ENCODE results near the gene RBM10. TPM values are rescaled to one million over a fixed set of nuclear protein-coding genes. Genes with fewer than 3 reads are reported as not detected.

Gene RBM10
- total and polyA plus RNA-seq, 2 donors (not counting 3 experiments of a cell fraction or from before 2014, with no cell fraction given), result 37.3 to 51.5 TPM

DNA sequence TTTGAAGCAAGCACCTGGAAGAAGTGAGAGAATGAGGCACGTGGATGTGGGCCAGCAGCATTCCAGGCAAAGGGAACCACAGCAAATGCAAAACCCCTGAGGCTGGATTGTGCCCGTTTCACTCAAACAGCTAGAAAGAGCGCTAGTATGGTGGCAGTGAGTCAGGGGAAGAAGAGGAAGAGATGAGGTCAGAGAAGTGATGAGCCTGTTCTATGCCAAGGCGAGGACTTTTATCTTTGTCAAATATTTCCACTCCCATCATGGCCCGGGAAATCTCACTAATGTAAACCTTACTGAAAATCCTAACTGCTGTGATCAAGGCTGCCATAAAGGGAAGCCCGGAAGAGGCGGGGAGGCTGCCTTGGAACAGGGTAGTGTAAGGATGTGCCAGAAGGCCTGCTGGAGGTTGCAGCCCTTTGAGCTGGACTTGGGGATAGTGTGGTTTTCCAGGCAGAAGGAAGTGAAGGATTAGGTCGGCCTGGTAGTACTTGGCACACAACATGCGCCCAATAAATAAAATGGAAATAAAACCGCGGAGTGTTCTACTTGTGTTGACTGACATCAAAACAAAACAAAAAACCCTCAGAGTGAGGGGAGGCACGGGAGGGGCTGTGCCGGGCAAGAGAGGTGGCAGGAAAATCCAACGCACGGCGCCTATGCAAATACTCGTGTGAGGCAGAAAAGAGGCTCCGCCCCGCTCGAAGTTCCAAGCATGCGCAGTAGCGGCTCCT is 72.3 kb downstream of the RBM10 start:
- no peak overlapping the region for H3K4me3 ChIP-seq (replicated peaks in 1 of 3; ENCODE audit: insufficient read depth in 1 of 3, low read depth in 1 of 3, low read length in 3 of 3)
- peak overlapping the region; percentile 63 for H3K9ac ChIP-seq (replicated peaks; ENCODE audit: extremely low read depth, insufficient read depth, low read length)
- dilution Hi-C loops (cut with MboI; ENCODE audit: extremely low pct_ligation_motif_present, low sequenced_read_pairs) (no loop called here), intact Hi-C loops (cut with micrococcal nuclease) (loop anchor here (1.0 to 5.0 kb wide), 4 partner anchors 24 to 305 kb away; partner anchors contain the start of genes UBA1 and ZNF41)
- ChIA-PET CTCF (interaction anchor here (0.6 to 2.0 kb wide), 5 partner anchors 72 to 342 kb away, joined by 3 to 13 read pairs (median 4); partner anchors contain the start of genes NDUFB11 and RBM10), POLR2A (interaction anchor here (0.8 to 1.9 kb wide), 3 partner anchors 16 to 306 kb away, joined by 3 to 10 read pairs (median 5); partner anchors contain the start of gene USP11)
- H3K9me3 ChIP-seq (replicated peaks; ENCODE audit: control insufficient read depth, insufficient read depth, low read length), result no peaks in the 10 kb centered on the region
- peaks cover 13% of the 10 kb centered on the region for H3K4me1 ChIP-seq (ENCODE audit: control insufficient read depth, extremely low read depth, insufficient read depth, low read length)
- no peaks in the 10 kb centered on the region for H3K27me3 ChIP-seq (ENCODE audit: control insufficient read depth in 2 of 2, insufficient read depth in 2 of 2, low read length in 2 of 2)
- peak overlapping the region; percentile 71 for H3K4me2 ChIP-seq (ENCODE audit: insufficient read depth, low read length)
- H3K36me3 ChIP-seq (ENCODE audit: control insufficient read depth in 2 of 2, extremely low read depth in 1 of 2, insufficient read depth in 2 of 2, low read length in 2 of 2), result peaks cover 10 to 29% of the 10 kb centered on the region in 2 experiments
- TF ChIP-seq, protein P1, sequence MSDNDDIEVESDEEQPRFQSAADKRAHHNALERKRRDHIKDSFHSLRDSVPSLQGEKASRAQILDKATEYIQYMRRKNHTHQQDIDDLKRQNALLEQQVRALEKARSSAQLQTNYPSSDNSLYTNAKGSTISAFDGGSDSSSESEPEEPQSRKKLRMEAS (IDR thresholded peaks at IDR 0.05; ENCODE audit: insufficient read depth, insufficient read length), result no peak
- TF ChIP-seq POLR2AphosphoS5 (IDR thresholded peaks at IDR 0.05; ENCODE audit: insufficient read depth, low read depth, low read length), result no peak
- no peak overlapping the region for H2AFZ ChIP-seq (ENCODE audit: low read depth, low read length)
- BruUV-seq (replicated peaks), result TSS peak; percentile 60
- DNase-seq (ENCODE audit: low read depth, low spot score) (no peak), FAIRE-seq (no peak)
- no peaks in the 10 kb centered on the region for H3K9me1 ChIP-seq (replicated peaks; ENCODE audit: control insufficient read depth, extremely low read depth, insufficient read depth, low read length)
- peaks cover 37% of the 10 kb centered on the region for H3K79me2 ChIP-seq (ENCODE audit: control insufficient read depth, insufficient read depth, low read length)
- no peaks in the 10 kb centered on the region for H4K20me1 ChIP-seq (replicated peaks; ENCODE audit: control insufficient read depth, extremely low read depth, insufficient read depth, low read length)
- peak overlapping the region; percentile 91 for H3K27ac ChIP-seq (ENCODE audit: insufficient read depth, low read depth, low read length)

DNA sequence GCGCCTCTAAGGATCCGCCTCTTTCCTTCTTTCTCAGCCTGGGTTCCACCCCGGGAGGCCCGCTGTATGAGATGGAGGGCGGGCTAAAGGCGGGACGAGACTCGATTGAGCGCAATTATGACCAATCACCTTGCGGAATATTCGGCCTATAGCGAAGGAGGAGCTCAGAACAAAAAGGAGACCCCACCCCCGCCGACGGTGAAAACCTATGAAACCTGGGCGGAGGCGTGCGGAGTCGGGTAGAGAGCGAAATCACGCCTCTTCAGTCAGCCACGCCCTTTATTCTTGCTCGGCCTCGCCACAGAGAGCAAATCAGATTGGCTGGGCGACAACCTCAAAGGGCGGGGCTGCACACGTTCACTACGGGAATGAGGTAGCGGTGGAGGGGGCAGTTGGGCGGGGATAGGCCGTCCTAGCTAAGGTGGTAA is 72.8 kb downstream of the RBM10 start:
- intact Hi-C loops (cut with micrococcal nuclease), result loop anchor here (1.0 to 5.0 kb wide), 6 partner anchors 15 to 304 kb away; partner anchors contain the start of genes UBA1, USP11 and ZNF41
- peak; percentile 99 for DNase-seq (ENCODE audit: low read depth, low spot score)
- peak overlapping the region; percentile 91 for H3K27ac ChIP-seq (ENCODE audit: insufficient read depth, low read depth, low read length)
- H3K4me3 ChIP-seq (replicated peaks in 1 of 3; ENCODE audit: insufficient read depth in 1 of 3, low read depth in 1 of 3, low read length in 3 of 3), result peak overlapping the region in 2 of 3 experiments; percentile 73 to 80
- H3K4me2 ChIP-seq (ENCODE audit: insufficient read depth, low read length), result peak overlapping the region; percentile 89
- BruUV-seq (replicated peaks), result no TSS peak
- FAIRE-seq, result peak; percentile 100
- H3K27me3 ChIP-seq (ENCODE audit: control insufficient read depth in 2 of 2, insufficient read depth in 2 of 2, low read length in 2 of 2), result no peaks in the 10 kb centered on the region
- H3K9me1 ChIP-seq (replicated peaks; ENCODE audit: control insufficient read depth, extremely low read depth, insufficient read depth, low read length), result no peaks in the 10 kb centered on the region
- POLR2A ChIA-PET, result interaction anchor here (0.8 to 1.9 kb wide), 3 partner anchors 15 to 306 kb away, joined by 3 to 10 read pairs (median 5); partner anchors contain the start of gene USP11
- no peaks in the 10 kb centered on the region for H4K20me1 ChIP-seq (replicated peaks; ENCODE audit: control insufficient read depth, extremely low read depth, insufficient read depth, low read length)
- dilution Hi-C loops (cut with MboI; ENCODE audit: extremely low pct_ligation_motif_present, low sequenced_read_pairs), result no loop called here
- H3K36me3 ChIP-seq (ENCODE audit: control insufficient read depth in 2 of 2, extremely low read depth in 1 of 2, insufficient read depth in 2 of 2, low read length in 2 of 2), result peaks cover 7 to 23% of the 10 kb centered on the region in 2 experiments
- peak overlapping the region; percentile 97 for H3K9ac ChIP-seq (replicated peaks; ENCODE audit: extremely low read depth, insufficient read depth, low read length)
- no peaks in the 10 kb centered on the region for H3K9me3 ChIP-seq (replicated peaks; ENCODE audit: control insufficient read depth, insufficient read depth, low read length)
- peaks cover 39% of the 10 kb centered on the region for H3K79me2 ChIP-seq (ENCODE audit: control insufficient read depth, insufficient read depth, low read length)
- TF ChIP-seq EZH2 (IDR thresholded peaks at IDR 0.05; ENCODE audit: borderline replicate concordance, low read depth, low read length, severe bottlenecking), result no peak
- peak; percentile 38 for TF ChIP-seq POLR2AphosphoS5 (IDR thresholded peaks at IDR 0.05; ENCODE audit: insufficient read depth, low read depth, low read length)
- H2AFZ ChIP-seq (ENCODE audit: low read depth, low read length), result peak overlapping the region; percentile 65
- H3K4me1 ChIP-seq (ENCODE audit: control insufficient read depth, extremely low read depth, insufficient read depth, low read length), result peaks cover 13% of the 10 kb centered on the region
- CTCF ChIA-PET, result interaction anchor here (0.6 to 2.0 kb wide), 6 partner anchors 73 to 342 kb away, joined by 3 to 13 read pairs (median 4); partner anchors contain the start of genes NDUFB11 and RBM10

Measured in endothelial cell of umbilical vein (primary cell).